Stimulated activated naive CD8-positive, alpha-beta T cell treated with anti-CD3 and anti-CD28 coated beads, Interleukin-15, Interleukin-2, amounts not matched to agents 100 U/mL and 50 U/mL, for 24 hours (primary cell): ENCODE data around the gene PCDHGA7.
"Not testable (repeated sequence)": the region's sequence is repeated elsewhere in the genome, so short reads cannot be mapped to it uniquely, and the experiment has no call there.

ENCODE experiments used
- ATAC-seq: fragments of 150-1000 bp; cut with Tn5 transposase; one replicate; pipeline ENCODE4 v1.10.0; 2021
- DNase-seq: peaks from one replicate; pipeline ENCODE4 v3.0.0; 2021

Gene PCDHGA7

DNA sequence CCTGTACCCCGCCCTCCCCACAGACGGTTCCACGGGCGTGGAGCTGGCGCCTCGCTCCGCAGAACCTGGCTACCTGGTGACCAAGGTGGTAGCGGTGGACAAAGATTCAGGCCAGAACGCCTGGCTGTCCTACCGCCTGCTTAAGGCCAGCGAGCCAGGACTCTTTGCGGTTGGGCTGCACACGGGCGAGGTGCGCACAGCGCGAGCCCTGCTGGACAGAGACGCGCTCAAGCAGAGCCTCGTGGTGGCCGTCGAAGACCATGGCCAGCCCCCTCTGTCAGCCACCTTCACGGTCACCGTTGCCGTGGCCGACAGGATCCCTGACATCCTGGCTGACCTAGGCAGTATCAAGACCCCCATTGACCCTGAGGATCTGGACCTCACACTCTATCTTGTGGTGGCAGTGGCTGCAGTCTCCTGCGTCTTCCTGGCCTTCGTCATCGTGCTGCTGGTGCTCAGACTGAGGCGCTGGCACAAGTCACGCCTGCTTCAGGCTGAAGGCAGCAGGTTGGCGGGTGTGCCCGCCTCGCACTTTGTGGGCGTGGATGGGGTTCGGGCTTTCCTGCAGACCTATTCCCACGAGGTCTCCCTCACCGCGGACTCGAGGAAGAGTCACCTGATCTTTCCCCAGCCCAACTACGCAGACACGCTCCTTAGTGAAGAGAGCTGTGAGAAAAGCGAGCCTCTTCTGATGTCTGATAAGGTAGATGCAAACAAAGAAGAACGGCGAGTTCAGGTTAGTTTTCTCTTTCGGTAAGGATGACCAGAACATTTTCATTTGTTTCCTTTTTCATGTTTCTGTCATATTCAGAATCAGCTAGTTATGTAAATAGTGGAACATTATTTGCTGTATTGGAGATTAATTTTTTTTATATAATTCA, 16.3 kb upstream of the PCDHGA7 start:
- DNase-seq = no peak
- no peak for ATAC-seq

DNA sequence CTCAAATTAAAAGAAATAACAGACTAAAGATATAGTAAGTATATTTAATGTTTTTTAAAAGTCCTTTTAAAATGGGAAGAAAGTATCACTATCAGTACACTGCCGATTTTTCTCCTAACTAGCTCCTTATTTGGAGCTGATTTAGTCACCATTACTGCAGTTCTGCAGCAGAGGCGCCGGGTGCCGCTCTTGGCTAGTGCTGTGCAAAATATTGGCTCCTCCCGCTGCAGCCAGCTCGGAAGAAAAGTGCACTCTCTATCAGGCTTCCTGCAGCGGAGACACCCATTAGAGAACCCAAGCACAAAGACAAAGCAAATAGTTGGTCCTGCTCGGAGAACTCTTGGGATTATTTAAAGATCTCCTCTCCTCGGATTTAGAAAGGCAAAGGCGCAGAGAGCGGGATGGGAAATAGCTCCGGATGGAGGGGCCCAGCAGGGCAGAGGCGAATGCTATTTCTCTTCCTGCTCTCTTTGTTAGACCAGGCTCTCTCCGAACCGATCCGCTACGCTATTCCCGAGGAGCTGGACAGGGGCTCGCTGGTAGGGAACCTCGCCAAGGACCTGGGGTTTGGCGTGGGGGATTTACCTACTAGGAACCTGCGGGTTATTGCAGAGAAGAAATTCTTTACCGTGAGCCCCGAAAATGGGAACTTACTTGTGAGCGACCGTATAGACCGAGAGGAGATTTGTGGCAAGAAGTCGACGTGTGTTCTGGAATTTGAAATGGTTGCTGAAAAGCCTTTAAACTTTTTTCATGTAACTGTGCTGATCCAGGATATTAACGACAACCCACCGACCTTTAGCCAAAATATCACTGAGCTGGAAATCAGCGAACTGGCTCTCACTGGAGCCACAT, 12.3 kb upstream of the PCDHGA7 start, which contains the start of gene PCDHGB3:
PCDHGB3 (plus strand) TSS at position 249 of the 855 bp plus-strand sequence; CDS start at position 402, 153 bp downstream.
- ATAC-seq (no peak), DNase-seq (no peak)

DNA sequence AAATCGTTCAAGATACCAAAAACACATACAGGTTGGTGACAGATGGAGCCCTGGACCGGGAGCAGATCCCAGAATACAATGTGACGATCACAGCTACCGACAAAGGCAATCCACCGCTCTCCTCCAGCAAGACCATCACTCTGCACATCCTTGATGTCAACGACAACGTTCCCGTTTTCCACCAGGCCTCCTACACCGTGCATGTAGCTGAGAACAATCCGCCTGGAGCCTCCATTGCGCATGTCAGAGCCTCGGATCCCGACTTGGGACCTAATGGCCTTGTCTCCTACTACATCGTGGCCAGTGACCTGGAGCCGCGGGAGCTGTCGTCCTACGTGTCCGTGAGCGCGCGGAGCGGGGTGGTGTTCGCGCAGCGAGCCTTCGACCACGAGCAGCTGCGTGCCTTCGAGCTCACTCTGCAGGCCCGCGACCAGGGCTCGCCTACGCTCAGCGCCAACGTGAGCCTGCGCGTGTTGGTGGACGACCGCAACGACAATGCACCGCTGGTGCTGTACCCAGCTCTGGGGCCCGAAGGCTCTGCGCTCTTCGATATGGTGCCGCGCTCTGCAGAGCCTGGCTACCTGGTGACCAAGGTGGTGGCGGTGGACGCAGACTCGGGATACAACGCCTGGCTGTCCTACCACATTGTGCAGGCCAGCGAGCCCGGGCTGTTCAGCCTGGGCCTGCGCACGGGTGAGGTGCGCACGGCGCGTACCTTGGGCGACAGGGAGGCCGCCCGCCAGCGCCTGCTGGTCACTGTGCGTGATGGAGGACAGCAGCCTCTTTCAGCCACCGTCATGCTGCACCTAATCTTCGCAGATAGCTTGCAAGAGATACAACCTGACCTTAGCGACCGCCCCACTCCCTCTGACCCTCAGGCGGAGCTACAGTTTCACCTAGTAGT, 10.7 kb upstream of the PCDHGA7 start:
- ATAC-seq (no peak), DNase-seq (no peak)

DNA sequence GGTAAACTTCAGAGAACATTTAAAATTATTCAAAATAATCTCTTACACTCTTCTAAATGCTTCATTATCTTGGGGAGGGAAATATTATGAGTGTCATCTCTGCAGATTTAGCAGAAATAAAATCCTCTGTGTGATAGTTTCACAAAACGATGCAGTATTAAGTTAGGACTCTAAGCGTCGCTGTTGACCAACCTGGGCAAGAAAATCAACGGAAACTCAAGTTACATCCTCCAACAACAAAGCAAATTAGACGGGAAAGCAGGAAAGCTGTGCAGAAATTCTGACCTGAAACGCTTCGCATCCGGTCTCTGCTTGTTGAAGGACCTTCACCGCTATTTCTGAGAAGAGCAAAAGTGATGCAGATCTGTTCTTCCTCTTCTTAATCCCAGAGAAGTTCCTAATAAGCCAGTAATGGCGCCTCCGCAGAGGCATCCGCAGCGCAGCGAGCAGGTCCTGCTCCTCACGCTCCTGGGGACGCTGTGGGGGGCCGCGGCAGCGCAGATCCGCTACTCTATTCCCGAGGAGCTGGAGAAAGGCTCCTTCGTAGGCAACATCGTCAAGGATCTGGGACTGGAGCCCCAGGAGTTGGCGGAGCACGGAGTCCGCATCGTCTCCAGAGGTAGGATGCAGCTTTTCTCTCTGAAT, 8.7 kb upstream of the PCDHGA7 start, which contains the start of gene PCDHGA6:
PCDHGA6 (plus strand) TSS at position 219 of the 645 bp plus-strand sequence; CDS start at position 412, 193 bp downstream.
- ATAC-seq (no peak), DNase-seq (no peak)

DNA sequence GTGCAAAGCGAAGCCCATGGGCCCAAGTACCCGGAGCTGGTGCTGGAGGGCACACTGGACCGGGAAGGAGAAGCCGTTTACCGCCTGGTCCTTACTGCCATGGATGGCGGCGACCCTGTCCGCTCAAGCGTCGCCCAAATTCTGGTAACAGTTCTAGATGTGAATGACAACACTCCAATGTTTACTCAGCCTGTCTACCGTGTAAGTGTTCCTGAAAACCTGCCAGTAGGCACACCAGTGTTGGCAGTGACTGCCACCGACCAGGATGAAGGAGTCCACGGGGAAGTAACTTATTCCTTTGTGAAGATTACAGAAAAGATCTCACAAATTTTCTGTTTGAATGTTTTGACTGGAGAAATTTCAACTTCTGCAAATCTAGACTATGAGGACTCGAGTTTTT, 7.9 kb upstream of the PCDHGA7 start:
- DNase-seq (no peak), ATAC-seq (no peak)

DNA sequence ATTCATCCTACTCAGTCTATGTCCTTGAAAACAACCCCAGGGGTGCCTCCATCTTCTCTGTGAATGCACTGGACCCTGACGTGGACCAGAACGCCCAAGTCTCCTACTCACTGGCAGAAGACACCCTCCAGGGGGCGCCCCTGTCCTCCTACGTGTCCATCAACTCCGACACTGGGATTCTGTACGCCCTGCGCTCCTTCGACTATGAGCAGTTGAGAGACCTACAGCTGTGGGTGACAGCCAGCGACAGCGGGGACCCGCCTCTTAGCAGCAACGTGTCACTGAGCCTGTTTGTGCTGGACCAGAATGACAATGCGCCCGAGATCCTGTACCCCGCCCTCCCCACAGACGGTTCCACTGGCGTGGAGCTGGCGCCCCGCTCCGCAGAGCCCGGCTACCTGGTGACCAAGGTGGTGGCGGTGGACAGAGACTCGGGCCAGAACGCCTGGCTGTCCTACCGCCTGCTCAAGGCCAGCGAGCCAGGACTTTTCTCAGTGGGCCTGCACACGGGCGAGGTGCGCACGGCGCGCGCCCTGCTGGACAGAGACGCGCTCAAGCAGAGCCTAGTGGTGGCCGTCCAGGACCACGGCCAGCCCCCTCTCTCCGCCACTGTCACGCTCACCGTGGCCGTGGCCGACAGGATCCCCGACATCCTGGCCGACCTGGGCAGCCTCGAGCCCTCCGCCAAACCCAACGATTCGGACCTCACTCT, 6.9 kb upstream of the PCDHGA7 start:
- not testable (repeated sequence) for ATAC-seq, DNase-seq

DNA sequence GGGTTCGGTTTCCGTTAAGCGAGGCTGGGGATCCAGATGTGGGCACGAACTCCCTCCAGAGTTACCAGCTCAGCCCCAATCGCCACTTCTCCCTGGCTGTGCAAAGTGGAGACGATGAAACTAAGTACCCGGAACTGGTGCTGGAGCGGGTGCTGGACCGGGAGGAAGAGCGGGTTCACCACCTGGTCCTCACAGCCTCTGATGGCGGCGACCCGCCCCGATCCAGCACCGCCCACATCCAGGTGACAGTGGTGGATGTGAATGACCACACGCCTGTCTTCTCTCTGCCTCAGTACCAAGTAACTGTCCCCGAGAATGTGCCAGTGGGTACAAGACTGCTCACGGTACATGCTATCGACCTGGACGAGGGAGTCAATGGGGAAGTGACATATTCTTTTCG, 803 bp downstream of the PCDHGA7 start:
- DNase-seq = no peak
- ATAC-seq = no peak

DNA sequence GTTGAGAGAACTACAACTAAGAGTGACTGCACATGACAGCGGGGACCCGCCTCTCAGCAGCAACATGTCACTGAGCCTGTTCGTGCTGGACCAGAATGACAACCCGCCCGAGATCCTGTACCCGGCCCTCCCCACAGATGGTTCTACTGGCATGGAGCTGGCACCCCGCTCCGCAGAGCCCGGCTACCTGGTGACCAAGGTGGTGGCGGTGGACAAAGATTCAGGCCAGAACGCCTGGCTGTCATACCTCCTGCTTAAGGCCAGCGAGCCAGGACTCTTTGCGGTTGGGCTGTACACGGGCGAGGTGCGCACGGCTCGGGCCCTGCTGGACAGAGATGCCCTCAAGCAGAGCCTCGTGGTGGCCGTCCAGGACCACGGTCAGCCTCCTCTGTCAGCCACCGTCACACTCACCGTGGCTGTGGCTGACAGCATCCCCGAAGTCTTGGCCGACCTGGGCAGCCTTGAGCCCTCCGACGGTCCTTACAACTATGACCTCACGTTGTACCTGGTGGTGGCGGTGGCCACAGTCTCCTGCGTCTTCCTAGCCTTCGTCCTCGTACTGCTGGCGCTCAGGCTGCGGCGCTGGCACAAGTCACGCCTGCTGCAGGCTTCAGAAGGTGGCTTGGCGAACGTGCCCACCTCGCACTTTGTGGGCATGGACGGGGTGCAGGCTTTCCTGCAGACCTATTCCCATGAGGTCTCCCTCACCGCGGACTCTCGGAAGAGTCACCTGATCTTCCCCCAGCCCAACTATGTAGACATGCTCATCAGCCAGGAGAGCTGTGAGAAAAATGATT, 2.1 kb downstream of the PCDHGA7 start:
- ATAC-seq = no peak
- DNase-seq = no peak

DNA sequence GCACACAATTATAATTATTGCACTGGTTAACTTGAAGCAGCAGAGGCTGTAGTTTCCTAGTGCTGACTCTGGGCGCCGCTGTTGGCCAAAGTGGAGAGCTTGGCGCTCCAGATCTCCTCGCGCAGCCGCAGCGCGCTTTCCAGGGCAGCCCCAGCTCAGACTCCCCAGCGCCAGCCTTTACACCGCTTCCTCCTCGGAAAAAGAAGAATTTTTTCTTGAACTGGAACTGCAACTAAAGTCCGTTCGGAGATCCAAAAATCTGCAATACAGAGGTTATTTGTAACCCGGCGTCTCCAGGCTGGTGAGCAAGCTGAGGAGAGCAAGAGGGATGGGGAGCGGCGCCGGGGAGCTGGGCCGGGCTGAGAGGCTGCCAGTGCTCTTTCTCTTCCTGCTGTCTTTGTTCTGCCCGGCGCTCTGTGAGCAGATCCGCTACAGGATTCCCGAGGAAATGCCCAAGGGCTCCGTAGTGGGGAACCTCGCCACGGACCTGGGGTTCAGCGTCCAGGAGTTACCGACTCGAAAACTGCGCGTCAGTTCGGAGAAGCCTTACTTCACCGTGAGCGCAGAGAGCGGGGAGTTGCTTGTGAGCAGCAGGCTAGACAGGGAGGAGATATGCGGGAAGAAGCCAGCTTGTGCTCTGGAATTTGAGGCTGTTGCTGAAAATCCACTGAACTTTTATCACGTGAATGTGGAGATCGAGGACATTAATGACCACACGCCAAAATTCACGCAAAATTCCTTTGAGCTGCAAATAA, 5.2 kb downstream of the PCDHGA7 start, which contains the start of gene PCDHGB4:
PCDHGB4 (plus strand) TSS at position 142 of the 755 bp plus-strand sequence; CDS start at position 329, 187 bp downstream.
- DNase-seq (peak; percentile 19), ATAC-seq (peak; percentile 23)

DNA sequence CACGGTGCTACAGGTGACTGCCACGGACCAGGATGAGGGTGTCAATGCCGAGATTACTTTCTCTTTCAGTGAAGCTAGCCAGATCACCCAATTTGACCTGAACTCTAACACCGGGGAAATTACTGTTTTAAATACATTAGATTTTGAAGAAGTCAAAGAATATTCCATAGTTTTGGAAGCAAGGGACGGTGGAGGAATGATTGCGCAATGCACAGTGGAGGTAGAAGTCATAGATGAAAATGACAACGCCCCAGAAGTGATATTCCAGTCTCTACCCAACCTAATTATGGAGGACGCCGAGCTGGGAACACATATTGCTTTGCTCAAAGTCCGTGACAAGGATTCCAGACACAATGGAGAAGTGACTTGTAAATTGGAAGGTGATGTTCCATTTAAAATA, 6.1 kb downstream of the PCDHGA7 start:
- ATAC-seq = no peak

DNA sequence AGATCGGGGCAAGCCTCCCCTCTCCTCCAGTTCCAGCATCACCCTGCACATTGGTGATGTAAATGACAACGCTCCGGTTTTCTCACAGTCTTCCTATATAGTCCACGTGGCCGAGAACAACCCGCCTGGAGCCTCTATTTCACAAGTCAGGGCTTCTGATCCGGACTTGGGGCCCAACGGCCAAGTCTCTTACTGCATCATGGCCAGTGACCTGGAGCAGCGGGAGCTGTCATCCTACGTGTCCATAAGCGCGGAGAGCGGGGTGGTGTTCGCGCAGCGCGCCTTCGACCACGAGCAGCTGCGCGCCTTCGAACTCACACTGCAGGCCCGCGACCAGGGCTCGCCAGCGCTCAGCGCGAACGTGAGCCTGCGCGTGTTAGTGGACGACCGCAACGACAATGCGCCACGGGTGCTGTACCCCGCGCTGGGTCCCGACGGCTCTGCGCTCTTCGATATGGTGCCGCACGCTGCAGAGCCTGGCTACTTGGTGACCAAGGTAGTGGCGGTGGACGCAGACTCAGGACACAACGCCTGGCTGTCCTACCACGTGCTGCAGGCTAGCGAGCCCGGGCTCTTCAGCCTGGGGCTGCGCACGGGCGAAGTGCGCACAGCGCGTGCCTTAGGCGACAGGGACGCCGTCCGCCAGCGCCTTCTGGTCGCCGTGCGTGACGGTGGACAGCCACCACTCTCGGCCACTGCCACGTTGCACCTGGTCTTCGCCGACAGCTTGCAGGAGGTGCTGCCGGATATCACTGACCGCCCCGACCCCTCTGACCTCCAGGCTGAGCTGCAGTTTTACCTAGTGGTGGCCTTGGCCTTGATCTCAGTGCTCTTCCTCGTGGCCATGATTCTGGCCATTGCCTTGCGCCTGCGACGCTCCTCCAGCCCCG, 6.9 kb downstream of the PCDHGA7 start:
- DNase-seq (no peak), ATAC-seq (no peak)

More for the DNA sequence above, 6.1 kb downstream of the PCDHGA7 start:
- no peak for DNase-seq

DNA sequence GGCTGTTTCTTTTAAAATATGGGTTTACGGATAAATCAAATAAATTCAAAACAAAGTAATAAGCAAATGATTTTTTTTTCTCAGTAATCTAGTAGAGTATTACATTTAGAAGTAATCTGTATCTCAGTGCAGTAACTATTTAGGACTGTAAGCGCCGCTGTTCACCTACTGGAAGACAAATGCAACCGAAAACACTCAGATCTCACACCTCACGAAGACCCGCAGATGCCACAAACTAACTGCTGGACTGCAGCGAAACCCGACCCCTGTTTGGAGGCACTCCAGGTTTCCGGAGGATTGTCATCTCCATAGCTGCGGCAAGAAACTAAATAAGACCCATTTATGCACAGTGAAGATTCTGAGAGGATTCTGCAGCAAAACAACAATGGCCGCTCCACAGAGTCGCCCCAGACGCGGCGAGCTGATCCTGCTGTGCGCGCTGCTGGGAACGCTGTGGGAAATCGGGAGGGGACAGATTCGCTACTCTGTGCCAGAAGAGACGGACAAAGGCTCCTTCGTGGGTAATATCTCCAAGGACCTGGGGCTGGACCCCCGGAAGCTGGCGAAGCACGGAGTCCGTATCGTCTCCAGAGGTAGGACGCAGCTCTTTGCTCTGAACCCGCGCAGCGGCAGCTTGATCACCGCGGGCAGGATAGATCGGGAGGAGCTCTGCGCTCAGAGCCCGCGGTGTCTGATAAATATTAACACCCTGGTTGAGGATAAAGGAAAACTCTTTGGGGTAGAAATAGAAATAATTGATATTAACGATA, 10.1 kb downstream of the PCDHGA7 start, which contains the start of gene PCDHGA8:
PCDHGA8 (plus strand) TSS at position 205 of the 770 bp plus-strand sequence; CDS start at position 386, 181 bp downstream.
- DNase-seq (no peak), ATAC-seq (no peak)

DNA sequence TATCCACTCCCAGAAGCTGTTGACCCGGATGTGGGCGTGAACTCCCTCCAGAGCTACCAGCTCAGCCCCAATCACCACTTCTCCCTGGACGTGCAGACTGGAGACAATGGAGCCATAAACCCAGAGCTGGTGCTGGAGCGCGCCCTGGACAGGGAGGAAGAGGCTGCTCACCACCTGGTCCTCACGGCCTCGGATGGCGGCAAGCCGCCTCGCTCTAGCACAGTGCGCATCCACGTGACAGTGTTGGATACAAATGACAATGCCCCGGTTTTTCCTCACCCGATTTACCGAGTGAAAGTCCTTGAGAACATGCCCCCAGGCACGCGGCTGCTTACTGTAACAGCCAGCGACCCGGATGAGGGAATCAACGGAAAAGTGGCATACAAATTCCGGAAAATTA, 10.7 kb downstream of the PCDHGA7 start:
- no peak for ATAC-seq
- DNase-seq = no peak

DNA sequence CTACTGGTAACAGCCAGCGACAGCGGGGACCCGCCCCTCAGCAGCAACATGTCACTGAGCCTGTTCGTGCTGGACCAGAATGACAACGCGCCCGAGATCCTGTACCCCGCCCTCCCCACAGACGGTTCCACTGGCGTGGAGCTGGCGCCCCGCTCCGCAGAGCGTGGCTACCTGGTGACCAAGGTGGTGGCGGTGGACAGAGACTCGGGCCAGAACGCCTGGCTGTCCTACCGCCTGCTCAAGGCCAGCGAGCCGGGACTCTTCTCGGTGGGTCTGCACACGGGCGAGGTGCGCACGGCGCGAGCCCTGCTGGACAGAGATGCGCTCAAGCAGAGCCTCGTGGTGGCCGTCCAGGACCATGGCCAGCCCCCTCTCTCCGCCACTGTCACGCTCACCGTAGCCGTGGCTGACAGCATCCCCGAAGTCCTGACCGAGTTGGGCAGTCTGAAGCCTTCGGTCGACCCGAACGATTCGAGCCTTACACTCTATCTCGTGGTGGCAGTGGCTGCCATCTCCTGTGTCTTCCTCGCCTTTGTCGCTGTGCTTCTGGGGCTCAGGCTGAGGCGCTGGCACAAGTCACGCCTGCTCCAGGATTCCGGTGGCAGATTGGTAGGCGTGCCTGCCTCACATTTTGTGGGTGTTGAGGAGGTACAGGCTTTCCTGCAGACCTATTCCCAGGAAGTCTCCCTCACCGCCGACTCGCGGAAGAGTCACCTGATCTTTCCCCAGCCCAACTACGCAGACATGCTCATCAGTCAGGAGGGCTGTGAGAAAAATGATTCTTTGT, 12.1 kb downstream of the PCDHGA7 start:
- not testable (repeated sequence) for DNase-seq, ATAC-seq

DNA sequence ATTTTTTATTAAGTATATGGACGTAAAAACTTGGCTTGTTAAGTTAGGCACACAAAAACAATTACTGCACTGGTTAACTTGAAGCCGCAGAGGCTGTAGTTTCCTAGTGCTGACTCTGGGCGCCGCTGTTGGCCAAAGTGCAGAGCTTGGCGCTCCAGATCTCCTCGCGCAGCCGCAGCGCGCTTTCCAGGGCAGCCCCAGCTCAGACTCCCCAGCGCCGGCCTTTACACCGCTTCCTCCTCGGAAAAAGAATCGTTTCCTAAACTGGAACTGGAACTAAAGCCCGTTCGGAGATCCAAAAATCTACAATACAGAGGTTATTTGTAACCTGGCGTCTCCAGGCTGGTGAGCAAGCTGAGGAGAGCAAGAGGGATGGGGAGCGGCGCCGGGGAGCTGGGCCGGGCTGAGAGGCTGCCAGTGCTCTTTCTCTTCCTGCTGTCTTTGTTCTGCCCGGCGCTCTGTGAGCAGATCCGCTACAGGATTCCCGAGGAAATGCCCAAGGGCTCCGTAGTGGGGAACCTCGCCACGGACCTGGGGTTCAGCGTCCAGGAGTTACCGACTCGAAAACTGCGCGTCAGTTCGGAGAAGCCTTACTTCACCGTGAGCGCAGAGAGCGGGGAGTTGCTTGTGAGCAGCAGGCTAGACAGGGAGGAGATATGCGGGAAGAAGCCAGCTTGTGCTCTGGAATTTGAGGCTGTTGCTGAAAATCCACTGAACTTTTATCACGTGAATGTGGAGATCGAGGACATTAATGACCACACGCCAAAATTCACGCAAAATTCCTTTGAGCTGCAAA, 15.4 kb downstream of the PCDHGA7 start, which contains the start of gene PCDHGB5:
PCDHGB5 (plus strand) TSS at position 192 of the 796 bp plus-strand sequence; CDS start at position 373, 181 bp downstream.
- not testable (repeated sequence) for ATAC-seq
- peak; percentile 43 for DNase-seq
